Adrenal gland (tissue), 12 donors: ENCODE measurements around the gene RNF126. TPM values are rescaled to one million over a fixed set of nuclear protein-coding genes. Genes with fewer than 3 reads are reported as not detected.
A peak's percentile ranks its signal among the peaks of the same experiment; 100 is the strongest.

Experiments
- DNase-seq, 7 donors: peaks; one replicate each; pipeline ENCODE4 v3.0.0-alpha.2; 2019 to 2020
- H3K27ac ChIP-seq, 5 donors: fragments of 200-600 bp; sonication (generic) in 4 of 5; 1 replicate in 3 of 5; 2 replicates in 2 of 5; pipeline versions ENCODE4 v1.5.1 to v1.8.0; 2016 to 2020; ENCODE audit warnings: mild to moderate bottlenecking in 1 of 5
- H3K27me3 ChIP-seq: fragments of 200-600 bp; 2 replicates; pipeline ENCODE4 v1.8.0; 2021
- H3K36me3 ChIP-seq, 2 donors: fragments of 200-600 bp; replicated peaks in 1 of 2; 1 replicate in 1 of 2; 2 replicates in 1 of 2; pipeline versions ENCODE4 v1.5.1 to v1.8.0; 2018 to 2022
- H3K4me1 ChIP-seq, 2 donors: fragments of 200-600 bp; replicated peaks in 1 of 2; 1 replicate in 1 of 2; 2 replicates in 1 of 2; pipeline versions ENCODE4 v1.5.1 to v1.8.0; 2018 to 2021
- H3K4me3 ChIP-seq, 4 donors: fragments of 200-600 bp; sonication (generic) in 3 of 4; one replicate each; pipeline ENCODE4 v1.5.1; 2016 to 2018
- H3K9me3 ChIP-seq, 3 donors: fragments of 200-600 bp; sonication (generic) in 1 of 3; replicated peaks in 1 of 3; 1 replicate in 2 of 3; 2 replicates in 1 of 3; pipeline versions ENCODE4 v1.5.1 to v1.8.0; 2016 to 2021
- POLR2A ChIP-seq, 2 donors: fragments of 450-650 bp; IDR thresholded peaks; one replicate each; pipeline ENCODE4 v1.6.1; 2017; ENCODE audit warnings: antibody characterized with exemption in 2 of 2, mild to moderate bottlenecking in 2 of 2, moderate library complexity in 1 of 2
- WGBS, 4 donors: extraction: QIAGEN DNeasy Blood & Tissue Kit in 2 of 4; methylation state at CpG; one replicate each; pipeline versions ENCODE4 v1.1.5 to v1.1.7; 2013 to 2017; 5-methylcytosine and 5-hydroxymethylcytosine counted together
- intact Hi-C, 2 donors: fragments of 100-400 bp; cut with DNase I; formaldehyde crosslinking; loops; one replicate each; pipeline versions ENCODE4 v1.14.1 to v1.15.0; 2022 to 2023
- polyA plus RNA-seq, 3 donors: library from polyadenylated mRNA; stranded (reverse); fragments of 200-250 nt in 2 of 3; fragments of 350-450 nt in 1 of 3; fragmentation: Illumina TruSeq in 1 of 3; extraction: RNeasy Lipid Tissue Mini Kit (QIAGEN cat#74804) in 1 of 3; gene quantifications; one replicate each; pipeline ENCODE4 v1.2.3, GENCODE V29; 2013 to 2014
- total RNA-seq, 9 donors: library from RNA; depleted of rRNA in 4 of 9; stranded (reverse); fragments of >200 nt in 4 of 9; fragments of 120-200 nt in 1 of 9; fragmentation: NEBNext Ultra II Directional in 1 of 9; extraction: Animal tissue kit (Norgen Biotek cat#: 25700) in 1 of 9; gene quantifications; one replicate each; pipeline versions ENCODE4 v1.1.0 to v1.2.4, GENCODE V29; 2013 to 2023
- TF ChIP-seq, protein P1 (sequence below), 6 experiments: fragments of 450-650 bp in 4 of 6; fragments of 200-600 bp in 2 of 6; sonication (generic) in 1 of 6; IDR thresholded peaks; 1 replicate in 5 of 6; 2 replicates in 1 of 6; pipeline versions ENCODE4 v1.5.1 to v1.8.0; 2016 to 2021; ENCODE audit warnings: antibody characterized with exemption in 6 of 6, mild to moderate bottlenecking in 2 of 6, moderate library complexity in 1 of 6
- donor health status: healthy with polysubstance abuse.
- donor health status: Bipolar disorder and iron deficiency.
- donor health status: DM: yes; HTN: yes; CAD: no.
- donor health status: DM: no; HTN: no; CAD: no.
- donor health status: DM: no; HTN: no; CAD: no.
- donor health status: DM: yes; HTN: yes; CAD: no.

Gene RNF126
- total and polyA plus RNA-seq, 12 donors: 9.3 to 76.4 (median 43.1) TPM

DNA sequence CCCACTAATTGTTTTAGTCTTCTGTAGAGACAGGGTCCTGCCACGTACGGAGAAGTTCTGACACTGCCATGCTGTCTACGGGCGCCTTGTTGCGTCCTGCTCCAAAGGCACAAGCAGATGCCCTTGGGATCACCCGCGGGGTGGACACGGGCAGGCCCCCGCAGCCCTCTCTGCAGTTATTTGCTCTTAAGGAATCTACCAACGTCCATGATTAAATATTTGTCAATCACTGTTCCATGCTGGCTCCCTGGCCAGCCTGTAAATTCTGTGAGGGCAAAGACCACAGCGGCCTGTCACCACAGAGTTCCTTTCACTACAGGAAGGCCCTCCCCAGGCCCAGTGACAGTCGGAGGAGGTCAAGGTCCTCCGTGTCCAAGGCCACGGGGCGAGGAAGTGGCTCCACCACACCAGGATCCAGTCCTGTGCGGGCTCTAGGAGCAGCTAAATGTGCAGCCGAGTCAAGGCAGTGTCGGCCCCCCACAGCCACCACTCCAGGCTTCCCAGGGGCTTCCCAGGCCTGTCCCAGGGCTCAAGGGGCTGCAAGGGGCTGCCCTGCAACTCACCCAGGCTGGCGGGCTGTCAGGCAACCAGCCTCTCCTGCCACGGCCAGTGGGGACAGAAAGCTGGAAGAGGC, 2.1 kb downstream of the RNF126 start:
- Histone ChIP-seq H3K9me3 (no peaks in the 10 kb centered on the region), H3K27me3 (no peaks in the 10 kb centered on the region), H3K4me3 (peak overlapping the region in 1 of 4 donors; percentile 94), H3K36me3 (peaks cover 0 to 4% of the 10 kb centered on the region in 2 donors), H3K4me1 (peaks cover 33 to 70% of the 10 kb centered on the region in 2 donors), H3K27ac (peak overlapping the region; percentile 37 to 97 (median 89))
- TF ChIP-seq, protein P1, sequence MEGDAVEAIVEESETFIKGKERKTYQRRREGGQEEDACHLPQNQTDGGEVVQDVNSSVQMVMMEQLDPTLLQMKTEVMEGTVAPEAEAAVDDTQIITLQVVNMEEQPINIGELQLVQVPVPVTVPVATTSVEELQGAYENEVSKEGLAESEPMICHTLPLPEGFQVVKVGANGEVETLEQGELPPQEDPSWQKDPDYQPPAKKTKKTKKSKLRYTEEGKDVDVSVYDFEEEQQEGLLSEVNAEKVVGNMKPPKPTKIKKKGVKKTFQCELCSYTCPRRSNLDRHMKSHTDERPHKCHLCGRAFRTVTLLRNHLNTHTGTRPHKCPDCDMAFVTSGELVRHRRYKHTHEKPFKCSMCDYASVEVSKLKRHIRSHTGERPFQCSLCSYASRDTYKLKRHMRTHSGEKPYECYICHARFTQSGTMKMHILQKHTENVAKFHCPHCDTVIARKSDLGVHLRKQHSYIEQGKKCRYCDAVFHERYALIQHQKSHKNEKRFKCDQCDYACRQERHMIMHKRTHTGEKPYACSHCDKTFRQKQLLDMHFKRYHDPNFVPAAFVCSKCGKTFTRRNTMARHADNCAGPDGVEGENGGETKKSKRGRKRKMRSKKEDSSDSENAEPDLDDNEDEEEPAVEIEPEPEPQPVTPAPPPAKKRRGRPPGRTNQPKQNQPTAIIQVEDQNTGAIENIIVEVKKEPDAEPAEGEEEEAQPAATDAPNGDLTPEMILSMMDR (IDR thresholded peaks at IDR 0.05): no peak
- TF ChIP-seq POLR2A (IDR thresholded peaks at IDR 0.05): no peak
- 18 to 35% (median 22%) methylated on average over 13 to 20 of the region's 20 CpGs for WGBS, 4 donors
- DNase-seq: peak in 5 of 7 donors; percentile 45 to 71 (median 54)
- intact Hi-C loops: no loop called here

DNA sequence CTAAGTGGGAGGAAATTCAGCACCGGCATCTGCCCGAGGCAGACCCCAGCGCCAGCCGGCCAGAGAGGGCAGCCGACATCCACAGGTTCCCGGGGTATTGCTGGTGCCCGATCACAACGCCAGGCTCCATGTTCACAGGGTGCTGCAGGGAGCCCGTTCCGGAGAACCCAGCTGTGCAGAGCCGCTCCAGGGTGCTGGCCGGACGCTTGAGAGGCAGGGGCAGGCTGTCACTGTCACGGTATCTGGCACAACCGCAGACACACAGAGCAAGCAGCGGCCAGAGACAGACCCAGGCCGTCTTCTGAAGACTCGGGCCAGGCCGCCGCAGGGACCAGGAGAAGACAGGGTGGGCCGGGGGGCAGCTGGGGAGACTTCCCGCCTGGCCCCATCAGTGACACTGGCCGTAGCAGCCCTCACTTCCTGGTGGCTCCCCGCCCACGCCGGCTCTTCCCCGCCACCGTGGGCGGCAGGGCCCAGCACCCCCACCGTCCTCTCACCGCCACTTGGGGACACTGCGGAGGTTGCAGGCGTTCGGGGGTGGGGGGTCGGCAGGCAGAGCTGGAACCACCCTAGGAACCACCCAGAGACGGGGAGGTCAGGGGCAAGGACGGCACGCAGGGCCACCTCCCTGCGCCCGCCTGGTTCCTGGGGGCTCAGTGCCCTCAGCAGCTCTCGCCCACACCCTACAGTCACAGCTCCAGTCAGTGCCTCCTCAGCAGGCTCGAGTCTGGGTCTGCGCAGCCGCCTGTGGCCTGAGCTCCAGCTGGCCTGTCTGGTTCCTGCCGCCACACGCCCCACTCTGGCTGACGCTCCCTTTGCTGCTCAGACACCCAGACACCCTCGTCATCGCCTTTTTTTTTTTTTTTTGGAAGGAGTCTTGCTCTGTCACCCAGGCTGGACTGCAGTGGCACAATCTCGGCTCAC, 3.8 kb downstream of the RNF126 start:
- intact Hi-C loops: no loop called here
- Histone ChIP-seq H3K4me1 (peaks cover 24 to 60% of the 10 kb centered on the region in 2 donors), H3K27me3 (no peaks in the 10 kb centered on the region), H3K36me3 (peaks cover 0 to 4% of the 10 kb centered on the region in 2 donors), H3K9me3 (no peaks in the 10 kb centered on the region), H3K4me3 (no peak overlapping the region), H3K27ac (peak overlapping the region in 3 of 5 donors; percentile 31 to 97 (median 96))
- TF ChIP-seq, protein P1 (IDR thresholded peaks at IDR 0.05): no peak
- peak in 1 of 2 donors; percentile 12 for TF ChIP-seq POLR2A (IDR thresholded peaks at IDR 0.05)
- DNase-seq: peak in 4 of 7 donors; percentile 46 to 88 (median 56)
- 71 to 80% (median 73%) methylated on average over 13 to 50 of the region's 50 CpGs for WGBS, 4 donors

DNA sequence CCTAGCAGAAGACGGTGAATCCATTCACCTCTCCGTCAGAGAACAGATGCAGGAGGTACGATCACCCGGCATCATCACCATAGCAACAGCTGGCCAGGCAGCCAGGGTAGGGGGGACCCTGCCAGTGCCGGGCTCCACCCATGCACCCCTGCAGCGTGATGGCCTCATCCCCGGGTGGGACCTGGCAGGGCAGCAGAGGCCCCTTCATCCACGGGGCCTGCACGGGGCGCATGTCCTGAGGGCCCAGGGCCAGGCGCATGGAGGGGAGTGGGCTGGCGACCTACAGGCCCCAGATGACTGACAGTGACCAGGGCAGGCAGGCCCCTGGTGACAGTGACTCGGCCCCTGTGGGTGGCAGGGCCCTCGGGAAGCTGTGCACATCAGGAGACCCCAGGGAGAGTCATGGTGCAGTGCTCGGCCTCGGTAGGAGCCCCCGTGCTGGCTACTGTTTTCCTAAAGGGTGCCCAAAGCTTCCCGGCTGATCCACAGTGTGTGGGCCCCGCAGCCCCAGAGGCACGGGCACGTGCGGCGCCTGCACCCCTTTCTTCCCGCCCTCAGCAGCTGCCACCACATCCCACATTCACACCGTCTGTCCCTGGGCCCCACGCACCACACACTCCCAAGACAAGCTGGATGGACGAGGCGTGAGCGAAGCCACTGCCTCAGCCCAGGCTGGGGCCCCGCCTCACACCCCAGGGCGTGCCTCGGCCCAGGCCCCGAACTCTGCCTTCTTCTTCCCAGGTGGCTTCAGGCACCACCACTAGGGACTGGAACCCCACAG, 4.8 kb downstream of the RNF126 start:
- intact Hi-C loops: no loop called here
- no peaks in the 10 kb centered on the region for H3K27me3 ChIP-seq
- 79 to 95% (median 83%) methylated on average over 9 to 33 of the region's 33 CpGs for WGBS, 4 donors
- no peak for TF ChIP-seq POLR2A (IDR thresholded peaks at IDR 0.05)
- TF ChIP-seq, protein P1 (IDR thresholded peaks at IDR 0.05): no peak
- no peaks in the 10 kb centered on the region for H3K9me3 ChIP-seq
- peak overlapping the region in 1 of 5 donors; percentile 97 for H3K27ac ChIP-seq
- H3K4me3 ChIP-seq: no peak overlapping the region
- H3K36me3 ChIP-seq: peaks cover 0 to 9% of the 10 kb centered on the region in 2 donors
- DNase-seq: no peak
- H3K4me1 ChIP-seq: peaks cover 15 to 51% of the 10 kb centered on the region in 2 donors
